GM18909 (cell line): ENCODE measurements around the gene PTPRG.
"Not testable (repeated sequence)": the region's sequence is repeated elsewhere in the genome, so short reads cannot be mapped to it uniquely, and the experiment has no call there.

Source experiments
- ATAC-seq: cut with Tn5 transposase; IDR thresholded peaks from one replicate; pipeline ENCODE4 v1.9.1; 2021; ENCODE audit warnings: mild to moderate bottlenecking; ENCODE audit not compliant: unreplicated experiment, poor library complexity

Gene PTPRG

DNA sequence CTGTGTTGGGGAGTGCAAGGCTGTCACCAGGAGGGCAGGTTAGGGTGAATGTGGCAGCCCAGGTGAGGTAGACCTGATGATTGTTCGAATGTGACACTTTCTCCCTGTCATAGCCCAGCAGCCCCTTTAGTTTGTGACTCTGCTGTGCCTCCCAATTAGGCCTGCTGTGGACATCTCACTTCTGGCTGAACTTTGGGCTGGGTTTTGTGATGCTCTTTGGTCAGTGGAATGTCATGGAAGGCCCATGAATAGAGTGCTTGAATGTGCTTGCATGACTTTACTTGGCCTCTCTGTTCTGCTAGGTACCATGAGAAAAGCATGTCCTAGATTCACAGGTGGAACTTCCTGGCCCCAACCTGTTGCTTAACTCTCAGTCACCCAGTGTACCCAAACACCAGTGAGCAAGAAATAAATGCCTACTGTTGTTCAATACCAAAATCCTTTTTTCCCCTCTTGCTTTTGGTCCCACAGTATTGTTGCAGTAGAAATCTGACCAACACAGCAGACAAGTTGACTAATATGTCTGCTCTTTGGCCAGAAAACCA, 249.7 kb downstream of the PTPRG start:
- ATAC-seq = no peak

DNA sequence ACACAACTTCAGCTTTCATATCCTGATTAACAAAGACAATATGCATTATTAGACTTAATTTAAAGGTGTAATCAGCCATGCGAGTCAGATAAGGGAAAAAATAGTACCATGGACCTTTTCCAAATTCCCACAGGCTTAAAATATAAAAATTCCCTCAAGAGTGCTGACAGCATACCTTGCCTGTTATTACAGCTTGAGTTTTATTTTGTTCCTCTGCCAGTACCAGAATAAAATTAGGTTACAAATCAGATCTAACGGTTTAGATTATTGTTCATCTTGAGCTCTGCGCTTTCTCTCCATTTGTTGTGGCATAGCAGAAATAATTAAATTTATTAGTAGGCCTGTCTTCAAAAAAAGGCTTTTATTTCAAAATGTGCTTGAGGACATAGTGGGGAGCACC, 250.3 kb downstream of the PTPRG start:
- no peak for ATAC-seq

DNA sequence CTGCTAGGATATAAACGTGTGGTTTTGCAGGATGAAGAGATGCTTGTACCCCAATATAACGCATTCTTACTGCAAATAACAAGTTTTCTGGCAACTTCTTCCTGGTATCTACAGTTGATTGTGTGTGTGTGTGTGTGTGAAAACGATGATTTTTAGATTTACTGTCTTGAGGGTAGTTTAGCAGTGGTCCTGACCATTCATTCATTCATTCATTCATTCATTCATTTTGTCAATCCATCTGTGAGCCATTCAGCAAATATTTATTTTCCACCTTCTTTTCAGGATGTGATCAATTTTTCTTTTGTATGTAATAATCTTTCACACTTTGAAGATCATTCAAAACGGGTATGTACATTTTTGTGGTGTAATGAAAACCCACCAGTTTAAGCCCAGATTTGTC, 250.7 kb downstream of the PTPRG start:
- no peak for ATAC-seq

DNA sequence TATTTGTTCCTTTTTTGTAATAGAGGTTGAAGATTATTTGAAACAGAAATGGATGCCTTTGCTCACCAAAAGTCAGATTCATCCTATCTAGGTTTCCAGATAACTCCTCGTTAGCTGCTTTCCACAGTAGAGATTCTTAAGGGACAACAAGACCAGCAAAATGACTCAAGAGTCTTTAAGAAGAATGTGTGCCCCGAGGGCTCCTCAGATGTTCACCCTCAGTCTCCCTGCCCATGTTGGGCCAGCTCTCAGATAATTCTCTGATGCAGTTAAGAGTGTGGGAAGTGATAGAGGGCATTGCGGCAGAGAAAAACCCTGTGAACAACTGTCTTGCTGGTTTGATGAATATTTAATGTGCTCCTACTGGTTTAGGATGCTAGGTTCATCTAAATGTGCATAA, 251.1 kb downstream of the PTPRG start:
- ATAC-seq = no peak

DNA sequence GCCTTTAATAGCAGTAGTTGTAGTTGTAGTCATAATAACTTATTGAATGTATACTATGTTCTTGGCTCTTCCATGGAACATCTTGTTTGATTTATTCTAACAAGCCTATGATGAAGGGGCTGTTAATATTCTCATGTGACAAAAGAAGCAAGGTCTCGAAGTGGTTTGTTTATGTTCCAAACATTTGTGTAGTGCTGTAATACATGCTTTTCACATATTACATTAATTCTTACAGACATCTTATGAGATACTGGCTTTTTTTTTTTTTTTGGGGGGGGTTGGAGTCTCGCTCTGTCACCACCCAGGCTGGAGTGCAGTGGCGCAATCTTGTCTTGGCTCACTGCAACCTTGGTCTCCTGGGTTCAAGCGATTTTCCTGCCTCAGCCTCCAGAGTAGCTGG, 252.3 kb downstream of the PTPRG start:
- ATAC-seq = no peak

DNA sequence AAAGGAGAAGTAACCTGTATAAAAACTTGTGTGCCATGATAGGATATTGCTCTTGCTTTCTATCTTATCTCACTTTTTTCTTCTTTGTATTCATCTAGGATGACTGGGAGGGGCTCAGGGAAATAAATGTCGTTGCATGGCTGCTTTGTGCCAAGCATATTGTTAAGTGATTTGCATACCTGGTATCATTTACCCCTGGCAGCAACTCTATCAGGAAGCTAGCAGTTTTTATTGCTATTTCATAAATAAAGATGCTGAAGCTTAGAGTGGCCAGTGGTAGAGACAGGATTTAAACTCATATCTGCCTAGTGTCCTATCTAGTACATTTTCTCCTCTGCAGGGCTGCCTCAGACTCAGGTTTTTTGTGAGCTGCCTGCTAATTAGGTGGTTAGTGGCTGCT, 253.3 kb downstream of the PTPRG start:
- ATAC-seq = no peak

DNA sequence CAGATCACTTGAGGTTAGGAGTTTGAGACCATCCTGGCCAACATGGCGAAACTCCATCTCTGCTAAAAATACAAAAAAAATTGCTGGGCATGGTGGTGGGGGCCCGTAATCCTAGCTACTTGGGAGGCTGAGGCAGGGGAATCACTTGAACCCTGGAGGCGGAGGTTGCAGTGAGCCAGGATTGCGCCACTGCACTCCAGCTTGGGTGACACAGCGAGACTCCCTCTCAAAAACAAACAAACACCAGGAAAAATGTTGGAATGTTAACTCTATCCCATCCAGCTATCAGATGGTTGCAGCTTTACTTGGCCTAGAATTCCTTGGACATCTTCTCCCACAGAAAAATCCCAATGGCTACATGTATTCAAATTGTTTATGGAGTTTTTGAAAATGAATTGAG, 254.9 kb downstream of the PTPRG start:
- not testable (repeated sequence) for ATAC-seq

DNA sequence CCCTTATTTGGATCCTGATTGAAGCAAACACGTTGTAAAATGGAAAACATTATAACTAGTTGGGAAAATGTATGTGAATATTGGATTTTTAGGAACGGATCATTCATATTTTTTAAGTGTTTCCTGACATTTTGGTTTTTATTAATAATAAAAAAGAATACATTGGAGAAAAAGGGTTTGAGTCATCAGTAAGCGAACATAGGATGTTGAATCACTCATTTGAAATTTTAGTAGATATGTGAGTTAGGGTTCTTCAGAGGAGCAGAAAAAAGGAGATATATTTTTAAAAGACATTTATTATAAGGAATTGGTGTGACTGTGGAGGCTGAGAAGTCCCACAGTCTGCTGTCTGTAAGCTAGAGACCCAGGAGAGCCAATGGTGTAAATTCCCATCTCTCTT, 258.5 kb downstream of the PTPRG start:
- ATAC-seq = no peak

DNA sequence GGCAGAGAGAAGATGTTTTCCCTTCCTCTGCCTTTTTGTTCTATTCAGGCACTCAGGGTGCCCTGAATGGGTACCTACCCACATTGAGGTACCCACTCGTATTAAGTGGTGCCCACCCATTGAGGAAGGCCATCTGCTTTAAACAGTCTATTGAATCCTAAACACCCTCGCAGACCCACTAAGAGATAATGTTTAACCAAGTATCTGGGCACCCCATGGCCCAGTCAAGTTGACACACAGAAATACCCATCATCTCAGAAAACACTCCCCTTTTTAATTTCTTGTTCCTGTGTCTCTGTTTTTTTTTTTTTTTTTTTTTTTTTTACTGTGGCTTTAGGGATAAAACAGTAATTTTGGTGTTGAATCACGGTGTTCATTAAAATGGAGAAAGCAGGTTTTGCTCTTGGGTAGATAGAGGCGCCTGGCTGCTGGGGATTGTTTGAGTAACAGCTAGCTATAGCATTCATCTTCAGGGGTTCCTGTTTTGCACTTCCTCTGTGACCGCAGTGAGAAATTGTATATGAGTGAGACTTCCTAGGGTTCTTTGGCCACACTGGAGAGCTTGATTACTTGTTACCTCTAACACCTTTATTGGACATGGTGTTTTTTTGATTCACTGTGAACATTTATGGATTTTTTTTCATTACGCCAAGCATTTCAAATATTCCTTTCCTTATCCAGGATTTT, 259.1 kb downstream of the PTPRG start:
- no peak for ATAC-seq

DNA sequence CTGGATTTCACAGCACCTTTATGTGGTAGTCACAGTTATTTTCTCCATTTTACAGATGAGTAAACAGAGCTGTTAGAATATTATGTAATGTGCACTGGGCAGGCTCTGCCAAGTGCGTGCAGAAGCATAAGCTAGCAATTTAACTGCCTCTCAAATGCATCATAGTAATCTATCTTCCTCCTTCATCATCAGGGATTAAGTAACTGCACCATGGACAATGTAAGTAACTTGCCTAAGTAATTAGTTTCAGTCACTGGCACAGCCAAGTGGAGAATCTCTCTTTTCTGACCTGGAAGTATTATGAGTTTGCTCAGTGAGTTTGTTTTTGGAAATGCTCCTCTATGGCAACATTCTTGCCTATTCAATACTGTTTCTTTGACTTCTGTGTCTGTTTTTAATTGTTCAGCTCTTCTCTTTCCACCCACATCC, 260.5 kb downstream of the PTPRG start:
- ATAC-seq = no peak

DNA sequence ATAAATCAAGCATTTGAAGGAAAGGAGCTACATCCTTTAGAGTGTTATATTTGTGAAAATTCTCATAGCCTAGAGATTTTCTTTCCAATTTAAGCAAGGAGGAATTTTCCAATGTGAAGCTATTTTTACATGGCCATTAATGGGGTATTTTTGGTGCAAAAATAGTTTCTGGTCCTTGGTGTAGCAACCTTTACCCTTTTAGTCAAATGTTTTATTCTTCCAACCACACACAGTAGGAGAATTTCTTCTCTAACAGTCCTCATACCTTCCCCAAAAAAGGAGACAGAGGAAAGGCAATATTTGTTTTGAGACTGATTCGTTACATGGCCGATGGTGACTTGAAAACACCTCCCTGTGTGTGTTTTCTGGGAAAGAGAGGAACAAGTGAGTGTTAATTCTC, 261.2 kb downstream of the PTPRG start:
- no peak for ATAC-seq

DNA sequence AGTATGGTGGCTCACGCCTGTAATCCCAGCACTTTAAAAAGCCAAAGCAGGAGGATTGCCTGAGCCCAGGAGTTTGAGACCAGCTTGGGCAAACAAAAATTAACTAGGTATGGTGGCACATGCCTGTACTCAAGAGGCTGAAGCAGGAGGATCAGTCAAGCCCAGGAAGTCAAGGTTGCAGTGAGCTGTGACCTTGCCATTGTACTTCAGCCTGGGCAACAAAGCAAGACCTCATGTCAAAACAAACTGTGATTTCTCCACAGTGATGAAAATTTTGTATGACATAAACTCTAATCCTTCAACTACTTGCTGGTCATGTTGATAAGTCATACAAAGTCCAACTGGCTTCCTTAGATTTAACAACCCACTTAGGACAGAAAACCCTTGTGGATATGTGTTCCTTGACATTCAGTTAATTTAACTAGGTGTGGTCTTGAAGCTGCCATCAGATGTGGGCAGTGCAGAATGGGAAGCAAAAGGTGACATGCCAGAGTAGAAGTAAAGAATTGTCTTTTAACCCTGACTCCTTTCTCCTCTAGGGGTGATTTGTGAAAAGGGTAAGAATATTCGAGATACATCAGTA, 263.3 kb downstream of the PTPRG start:
- ATAC-seq = no peak

DNA sequence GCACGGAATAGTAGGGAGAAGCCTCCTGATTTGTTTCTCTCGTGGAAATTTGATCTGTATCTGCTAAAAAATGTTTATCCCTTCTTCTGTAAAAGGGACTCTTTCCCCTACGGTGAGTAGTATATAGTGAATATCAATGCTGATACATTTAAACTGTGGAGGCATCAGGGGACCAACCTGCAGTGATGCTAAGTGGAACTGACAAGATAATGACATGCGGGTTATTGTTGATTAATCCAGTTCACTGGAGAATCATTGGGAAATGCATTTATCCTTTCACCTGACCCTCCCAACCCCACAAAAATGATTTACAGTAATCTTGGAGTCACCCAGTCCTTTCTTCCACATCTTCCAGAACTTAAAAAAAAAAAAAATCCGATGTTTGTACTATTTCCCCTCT, 264.8 kb downstream of the PTPRG start:
- ATAC-seq = no peak

DNA sequence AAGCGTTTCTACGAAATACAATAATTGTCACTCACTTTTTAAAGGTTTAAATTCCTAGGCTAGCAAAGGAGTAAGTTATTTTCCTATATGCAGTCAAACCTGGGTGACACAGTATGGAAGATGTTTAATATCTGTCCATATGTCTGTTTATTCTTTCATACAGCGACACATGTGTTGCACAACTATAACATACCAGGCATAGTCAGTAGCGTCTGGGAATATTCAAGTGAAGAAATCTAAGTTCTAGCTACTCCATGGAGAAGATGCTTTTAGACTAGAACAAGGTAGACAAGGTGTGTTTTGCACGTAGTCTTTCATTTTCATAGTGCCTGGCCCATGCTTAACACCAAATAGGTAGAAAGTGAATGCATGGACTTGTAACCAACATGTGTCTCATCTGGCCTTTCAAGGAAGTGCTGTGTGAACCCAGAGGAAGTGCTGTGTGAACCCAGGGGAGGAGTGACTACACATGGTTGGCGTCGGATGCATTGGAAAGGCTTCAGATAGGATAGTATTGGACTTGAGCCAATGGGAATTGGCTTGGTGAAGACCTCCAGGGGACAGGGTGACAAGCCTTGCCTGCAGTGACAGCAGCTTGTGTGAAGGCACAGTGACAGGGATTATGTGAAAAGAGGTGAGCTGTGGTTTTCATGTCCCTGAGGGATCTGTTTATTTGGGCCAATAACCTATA, 267.0 kb downstream of the PTPRG start:
- ATAC-seq = no peak

DNA sequence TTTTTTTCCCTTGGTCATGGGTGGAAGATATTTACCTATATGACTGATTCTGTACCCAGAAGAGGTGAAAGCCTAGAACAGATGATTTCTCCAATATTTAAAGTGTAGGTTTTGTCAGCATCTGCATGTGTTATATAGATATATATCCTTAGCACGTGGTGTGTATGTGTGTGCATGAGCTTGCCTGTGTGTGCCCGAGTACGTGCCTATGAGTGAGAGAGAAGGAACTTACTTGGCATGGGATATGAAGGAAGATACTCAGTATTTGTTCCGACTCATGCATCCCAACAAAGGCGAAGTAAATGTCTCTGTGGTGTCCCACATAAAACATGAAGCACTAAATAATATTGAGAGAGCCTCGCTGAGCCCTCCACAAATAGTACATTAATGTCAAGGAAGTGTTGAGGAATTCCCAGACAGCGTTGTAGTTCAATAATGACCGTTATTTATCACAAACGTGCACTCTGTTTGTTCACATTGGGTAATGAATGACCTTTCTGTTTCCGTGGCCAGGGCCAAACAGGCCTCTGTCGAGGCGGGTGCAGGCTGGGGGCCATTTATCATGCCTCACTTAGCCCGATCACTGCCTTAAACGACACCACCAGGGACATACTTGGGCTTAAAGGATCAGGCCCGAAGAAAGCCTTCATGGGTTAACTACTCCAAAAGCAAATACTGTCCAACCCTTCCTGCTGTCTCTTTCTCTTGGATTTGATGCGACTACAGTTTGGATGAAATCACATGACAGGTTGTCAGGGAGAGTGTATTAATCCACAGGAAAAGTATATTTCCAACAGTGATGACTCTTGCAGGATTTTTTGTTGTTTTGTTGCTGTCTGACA, 267.7 kb downstream of the PTPRG start:
- no peak for ATAC-seq

DNA sequence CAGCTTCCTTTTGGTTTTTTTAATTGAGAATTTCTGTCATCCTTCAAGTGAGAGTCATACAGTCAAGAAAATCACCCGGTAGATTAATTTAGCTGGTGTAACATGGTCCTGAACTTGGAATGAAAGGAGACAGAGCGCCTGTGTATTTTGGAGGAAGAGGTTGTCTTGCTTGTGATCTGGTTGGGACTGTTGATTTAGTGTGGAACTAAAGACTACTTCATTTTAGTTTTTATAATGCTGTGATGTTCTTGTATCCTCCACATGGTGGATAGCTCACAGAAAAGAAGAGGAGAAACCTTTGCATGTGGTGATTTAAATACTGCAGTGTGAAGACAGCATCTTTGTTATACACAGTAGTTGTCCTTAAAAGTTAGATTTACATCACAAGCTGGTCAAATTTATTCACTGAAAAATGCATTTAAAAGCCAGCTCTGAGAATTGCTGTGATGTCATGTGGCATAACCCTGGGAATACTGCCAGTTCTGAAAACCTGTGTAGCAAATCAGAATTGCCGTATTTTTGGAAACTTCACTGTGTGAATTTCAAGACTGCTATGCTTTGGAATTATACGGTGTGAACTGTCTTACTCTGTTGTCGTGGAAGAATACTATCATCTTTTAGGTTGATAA, 268.5 kb downstream of the PTPRG start:
- ATAC-seq = no peak

DNA sequence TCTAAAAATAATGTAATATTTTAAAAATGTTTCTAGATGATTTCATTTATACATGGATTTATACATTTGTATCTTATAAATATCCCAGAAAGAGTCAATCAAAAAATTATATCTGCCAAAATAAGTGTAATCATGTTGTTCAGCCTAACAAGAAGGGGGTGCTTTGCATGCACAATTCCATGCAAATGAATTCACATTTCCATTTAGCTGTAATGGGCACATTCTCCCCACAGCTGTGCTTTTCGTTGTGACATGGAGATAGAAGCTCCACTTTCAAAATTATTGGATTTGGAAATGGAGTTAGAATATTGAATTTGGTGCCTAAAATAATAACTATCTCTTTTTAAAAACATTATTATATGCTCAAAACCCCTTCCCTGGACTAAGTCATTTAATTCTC, 270.6 kb downstream of the PTPRG start:
- ATAC-seq = no peak

DNA sequence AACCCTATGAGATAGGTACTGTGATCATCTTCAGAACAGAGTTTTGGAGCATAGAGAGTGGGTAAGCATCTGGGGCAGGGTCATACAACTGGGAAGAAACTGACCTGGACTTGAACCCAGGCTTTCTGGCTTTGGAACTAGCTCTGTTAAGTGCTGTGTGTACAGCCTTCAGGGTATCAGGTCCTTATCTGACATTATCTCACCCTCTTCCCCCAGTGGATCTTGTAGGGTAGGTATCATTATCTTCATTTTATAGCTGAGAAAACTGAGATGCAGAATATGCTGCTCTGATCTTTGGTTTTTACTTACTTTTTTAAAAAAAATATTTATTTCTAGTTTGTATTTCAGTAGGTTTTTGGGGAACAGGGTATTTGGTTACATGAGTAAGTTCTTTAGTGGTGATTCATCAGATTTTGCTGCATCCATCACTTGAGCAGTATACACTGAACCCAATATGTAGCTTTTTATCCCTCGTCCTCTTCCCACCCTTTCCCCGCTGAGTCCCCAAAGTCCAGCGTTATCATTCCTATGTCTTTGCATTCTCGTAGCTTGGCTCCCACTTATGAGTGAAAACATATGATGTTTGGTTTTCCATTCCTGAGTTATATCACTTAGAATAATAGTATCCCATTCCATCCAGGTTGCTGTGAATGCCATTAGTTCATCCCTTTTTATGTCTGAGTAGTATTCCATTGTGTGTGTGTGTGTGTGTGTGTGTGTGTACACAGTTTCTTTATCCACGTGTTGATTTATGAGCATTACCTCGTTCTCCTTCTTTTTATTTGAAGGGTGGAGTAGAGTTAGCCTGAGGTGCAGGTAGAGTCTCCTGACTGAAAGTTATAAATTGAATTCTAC, 271.2 kb downstream of the PTPRG start:
- ATAC-seq = no peak

DNA sequence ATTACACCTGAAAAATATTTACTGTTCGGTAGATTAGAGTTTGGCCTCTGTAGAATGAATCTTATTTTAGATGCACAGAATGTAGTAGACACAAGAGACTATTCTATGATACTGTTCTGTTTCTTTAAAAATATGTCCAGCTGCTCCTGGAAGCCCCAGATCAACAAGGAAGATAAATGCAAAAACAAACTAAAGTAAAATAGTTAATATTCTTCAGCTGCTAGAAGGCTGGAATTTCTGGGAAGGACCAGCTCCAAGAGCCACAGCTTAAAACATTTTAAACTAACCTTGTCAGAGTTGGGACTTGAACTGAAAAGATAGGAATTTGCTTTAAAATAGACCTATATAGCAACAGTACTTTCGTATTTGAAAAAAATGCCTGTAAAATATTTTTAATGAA, 277.9 kb downstream of the PTPRG start:
- no peak for ATAC-seq
